ENCODE results near the gene DFFA.
A peak's percentile ranks its signal among the peaks of the same experiment; 100 is the strongest.
"Not testable (repeated sequence)": the region's sequence is repeated elsewhere in the genome, so short reads cannot be mapped to it uniquely, and the experiment has no call there.

The DFFA gene

GRCh38 chr1:10506046-10506676, 33.8 kb upstream of the DFFA start:
- DNase-seq (ENCODE audit: low read depth, low spot score) = not testable (repeated sequence)

- DNase-seq (ENCODE audit: low read depth, low spot score) = no peak
Measured at GRCh38 chr1:10504249-10504648, 31.9 kb upstream of the DFFA start.

- no peak for DNase-seq (ENCODE audit: low read depth, low spot score)
Measured at GRCh38 chr1:10502206-10502605, 29.9 kb upstream of the DFFA start.

- no peak for DNase-seq (ENCODE audit: low read depth, low spot score)
Measured at GRCh38 chr1:10498231-10498630, 25.9 kb upstream of the DFFA start.

GRCh38 chr1:10497109-10497508, 24.8 kb upstream of the DFFA start:
- DNase-seq (ENCODE audit: low read depth, low spot score) = no peak

GRCh38 chr1:10495952-10496351, 23.6 kb upstream of the DFFA start:
- no peak for DNase-seq (ENCODE audit: low read depth, low spot score)

- DNase-seq (ENCODE audit: low read depth, low spot score) = no peak
Measured at GRCh38 chr1:10495475-10495817, 23.1 kb upstream of the DFFA start.

GRCh38 chr1:10494754-10495474, 22.6 kb upstream of the DFFA start:
- DNase-seq (ENCODE audit: low read depth, low spot score) = no peak

- no peak for DNase-seq (ENCODE audit: low read depth, low spot score)
Measured at GRCh38 chr1:10494418-10494753, 22.1 kb upstream of the DFFA start.

GRCh38 chr1:10490286-10490970, 18.1 kb upstream of the DFFA start:
- DNase-seq (ENCODE audit: low read depth, low spot score) = no peak

GRCh38 chr1:10489291-10490055, 17.1 kb upstream of the DFFA start:
- DNase-seq (ENCODE audit: low read depth, low spot score) = no peak

GRCh38 chr1:10484521-10484920, 12.2 kb upstream of the DFFA start:
- no peak for DNase-seq (ENCODE audit: low read depth, low spot score)

- DNase-seq (ENCODE audit: low read depth, low spot score) = no peak
Measured at GRCh38 chr1:10480614-10481013, 8.3 kb upstream of the DFFA start.

GRCh38 chr1:10479296-10479695, 7.0 kb upstream of the DFFA start:
- DNase-seq (ENCODE audit: low read depth, low spot score) = no peak

- no peak for DNase-seq (ENCODE audit: low read depth, low spot score)
Measured at GRCh38 chr1:10475510-10475909, 3.2 kb upstream of the DFFA start.

GRCh38 chr1:10474613-10475507, 2.5 kb upstream of the DFFA start, which contains the start of gene PEX14:
TSS of gene PEX14 (plus strand) at chr1:10474950. CDS start at chr1:10474967, 17 bp downstream.
- DNase-seq (ENCODE audit: low read depth, low spot score) = peak; percentile 78

GRCh38 chr1:10474309-10474612, 1.9 kb upstream of the DFFA start:
- not testable (repeated sequence) for DNase-seq (ENCODE audit: low read depth, low spot score)

- DNase-seq (ENCODE audit: low read depth, low spot score) = no peak
Measured at GRCh38 chr1:10473145-10473765, 926 bp upstream of the DFFA start.

GRCh38 chr1:10471411-10472219, 714 bp downstream of the DFFA start:
- no peak for DNase-seq (ENCODE audit: low read depth, low spot score)

GRCh38 chr1:10470043-10470442, 2.3 kb downstream of the DFFA start:
- DNase-seq (ENCODE audit: low read depth, low spot score) = no peak

All from iPS DF 19.7 (cell line).